ENCODE results near the gene AGPS.
"Not testable (repeated sequence)": the region's sequence is repeated elsewhere in the genome, so short reads cannot be mapped to it uniquely, and the experiment has no call there.

Gene AGPS

DNA sequence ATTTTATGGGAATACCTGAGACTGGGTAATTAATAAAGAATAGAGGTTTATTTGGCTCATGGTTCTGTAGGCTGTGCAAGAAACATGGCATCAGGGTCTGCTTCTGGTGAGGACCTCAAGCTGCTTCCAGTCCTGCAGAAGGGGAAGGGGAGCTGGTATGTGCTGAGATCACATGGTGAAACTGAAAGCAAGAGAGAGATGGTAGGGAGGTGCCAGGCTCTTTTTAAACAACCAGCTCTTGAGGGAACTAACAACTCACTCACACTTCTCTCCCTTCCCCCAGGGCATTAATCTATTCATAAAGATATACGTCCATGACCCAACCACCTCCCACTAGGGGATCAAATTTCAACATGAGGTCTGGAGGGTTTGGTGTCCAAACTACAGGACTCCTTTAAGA, 40.1 kb downstream of the AGPS start:
- no peak for DNase-seq (ENCODE audit: low read depth)
- H3K4me3 ChIP-seq (ENCODE audit: low read depth, low read length): no peak overlapping the region
- TF ChIP-seq, protein P1, sequence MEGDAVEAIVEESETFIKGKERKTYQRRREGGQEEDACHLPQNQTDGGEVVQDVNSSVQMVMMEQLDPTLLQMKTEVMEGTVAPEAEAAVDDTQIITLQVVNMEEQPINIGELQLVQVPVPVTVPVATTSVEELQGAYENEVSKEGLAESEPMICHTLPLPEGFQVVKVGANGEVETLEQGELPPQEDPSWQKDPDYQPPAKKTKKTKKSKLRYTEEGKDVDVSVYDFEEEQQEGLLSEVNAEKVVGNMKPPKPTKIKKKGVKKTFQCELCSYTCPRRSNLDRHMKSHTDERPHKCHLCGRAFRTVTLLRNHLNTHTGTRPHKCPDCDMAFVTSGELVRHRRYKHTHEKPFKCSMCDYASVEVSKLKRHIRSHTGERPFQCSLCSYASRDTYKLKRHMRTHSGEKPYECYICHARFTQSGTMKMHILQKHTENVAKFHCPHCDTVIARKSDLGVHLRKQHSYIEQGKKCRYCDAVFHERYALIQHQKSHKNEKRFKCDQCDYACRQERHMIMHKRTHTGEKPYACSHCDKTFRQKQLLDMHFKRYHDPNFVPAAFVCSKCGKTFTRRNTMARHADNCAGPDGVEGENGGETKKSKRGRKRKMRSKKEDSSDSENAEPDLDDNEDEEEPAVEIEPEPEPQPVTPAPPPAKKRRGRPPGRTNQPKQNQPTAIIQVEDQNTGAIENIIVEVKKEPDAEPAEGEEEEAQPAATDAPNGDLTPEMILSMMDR (IDR thresholded peaks at IDR 0.05; ENCODE audit: control insufficient read depth, extremely low read depth, insufficient read depth): no peak

DNA sequence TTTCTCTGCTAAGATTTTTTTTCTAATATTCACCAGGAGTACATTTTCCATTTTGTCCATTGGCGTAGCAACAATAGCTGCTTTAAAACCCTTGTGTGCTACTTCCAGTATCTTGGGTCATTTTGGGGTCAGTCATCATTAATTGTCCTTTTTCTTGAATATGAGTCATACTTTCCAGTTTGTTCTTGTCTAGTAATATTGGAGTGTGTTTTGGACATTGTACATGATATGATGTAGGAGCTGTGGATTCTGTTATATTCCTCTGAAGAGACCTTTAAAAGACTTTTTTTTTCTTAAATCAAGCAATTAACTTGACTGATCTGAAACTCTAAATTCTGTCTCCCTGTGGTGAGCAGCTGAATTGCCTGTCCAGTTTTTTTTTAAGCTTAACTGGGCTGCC, 40.8 kb downstream of the AGPS start:
- TF ChIP-seq, protein P1 (IDR thresholded peaks at IDR 0.05; ENCODE audit: control insufficient read depth, extremely low read depth, insufficient read depth): no peak
- H3K4me3 ChIP-seq (ENCODE audit: low read depth, low read length): no peak overlapping the region
- no peak for DNase-seq (ENCODE audit: low read depth)

DNA sequence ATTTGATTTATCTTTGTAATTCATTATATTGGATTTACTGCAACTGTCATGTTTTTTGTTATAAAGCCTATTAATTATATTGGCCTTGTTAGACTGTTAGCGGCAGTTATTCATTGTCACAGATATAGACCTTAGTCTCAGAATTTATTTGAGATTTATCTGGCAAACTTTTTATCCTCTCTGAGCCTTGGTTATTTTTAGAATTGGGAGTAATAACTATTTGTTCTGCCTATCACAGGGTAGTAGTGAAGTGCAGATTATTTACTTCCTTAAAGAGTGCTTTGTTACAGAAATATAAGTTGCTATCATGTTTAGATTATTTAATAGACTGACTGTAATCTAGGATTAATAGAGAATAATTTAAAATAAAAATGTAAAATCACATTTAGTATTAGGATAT, 41.9 kb downstream of the AGPS start:
- DNase-seq (ENCODE audit: low read depth): no peak
- H3K4me3 ChIP-seq (ENCODE audit: low read depth, low read length): no peak overlapping the region
- TF ChIP-seq, protein P1 (IDR thresholded peaks at IDR 0.05; ENCODE audit: control insufficient read depth, extremely low read depth, insufficient read depth): no peak

DNA sequence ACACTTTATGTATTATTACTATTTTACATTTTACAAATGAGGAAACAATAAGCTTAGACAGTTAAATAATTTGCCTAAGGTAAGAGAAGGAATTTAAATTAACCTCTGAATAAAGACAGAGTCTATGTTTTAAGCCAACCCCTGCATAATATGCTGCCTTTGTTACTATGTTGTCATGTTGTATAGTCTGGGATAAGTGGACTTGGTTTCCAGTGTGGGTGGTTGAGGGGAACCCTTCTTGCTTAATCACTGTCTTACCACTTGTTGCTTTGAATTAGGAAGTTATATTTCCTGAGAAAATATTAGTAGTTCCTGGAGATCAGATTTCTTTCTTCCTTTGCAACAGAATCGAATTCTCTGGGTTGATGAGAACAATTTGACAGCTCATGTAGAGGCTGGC, 52.6 kb downstream of the AGPS start:
- no peak for DNase-seq (ENCODE audit: low read depth)
- TF ChIP-seq, protein P1 (IDR thresholded peaks at IDR 0.05; ENCODE audit: control insufficient read depth, extremely low read depth, insufficient read depth): no peak
- H3K4me3 ChIP-seq (ENCODE audit: low read depth, low read length): no peak overlapping the region

DNA sequence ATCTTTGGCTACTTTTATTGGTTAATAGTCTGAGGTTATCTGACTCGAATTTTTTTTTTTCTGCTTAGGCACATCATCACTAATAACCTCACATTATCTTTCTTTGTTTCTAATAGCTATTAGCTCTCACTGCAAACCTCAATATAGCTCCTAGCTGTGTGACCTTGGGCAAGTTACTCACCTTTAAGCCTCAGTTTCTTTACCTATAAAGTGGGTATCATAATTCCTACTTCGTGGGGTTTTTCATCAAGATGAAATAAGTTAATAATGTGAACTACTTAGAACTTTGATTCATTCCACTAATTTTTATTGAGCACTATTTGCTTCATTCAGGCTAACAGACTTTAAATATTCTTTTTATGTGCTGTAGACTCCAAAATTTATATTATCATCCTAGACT, 55.5 kb downstream of the AGPS start:
- H3K4me3 ChIP-seq (ENCODE audit: low read depth, low read length): no peak overlapping the region
- TF ChIP-seq, protein P1 (IDR thresholded peaks at IDR 0.05; ENCODE audit: control insufficient read depth, extremely low read depth, insufficient read depth): no peak
- DNase-seq (ENCODE audit: low read depth): no peak

DNA sequence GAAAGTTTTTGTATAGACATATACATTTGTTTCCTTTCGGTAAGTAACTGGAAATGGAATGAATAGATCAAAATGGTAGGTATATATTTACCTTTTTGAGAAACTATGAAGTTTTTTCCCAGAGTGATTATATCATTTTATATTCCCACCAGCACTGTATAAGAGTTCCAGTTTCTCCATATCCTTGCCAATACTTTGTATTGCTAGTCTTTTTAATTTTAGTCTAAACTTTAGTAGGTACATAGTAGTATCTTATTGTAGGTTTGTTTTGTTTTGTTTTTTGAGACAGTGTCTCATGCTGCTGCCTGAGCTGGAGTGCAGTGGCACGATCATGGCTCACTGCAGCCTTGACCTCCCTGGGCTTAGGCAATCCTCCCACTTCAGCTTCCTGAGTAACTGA, 56.6 kb downstream of the AGPS start:
- no peak overlapping the region for H3K4me3 ChIP-seq (ENCODE audit: low read depth, low read length)
- DNase-seq (ENCODE audit: low read depth): no peak
- TF ChIP-seq, protein P1 (IDR thresholded peaks at IDR 0.05; ENCODE audit: control insufficient read depth, extremely low read depth, insufficient read depth): no peak

DNA sequence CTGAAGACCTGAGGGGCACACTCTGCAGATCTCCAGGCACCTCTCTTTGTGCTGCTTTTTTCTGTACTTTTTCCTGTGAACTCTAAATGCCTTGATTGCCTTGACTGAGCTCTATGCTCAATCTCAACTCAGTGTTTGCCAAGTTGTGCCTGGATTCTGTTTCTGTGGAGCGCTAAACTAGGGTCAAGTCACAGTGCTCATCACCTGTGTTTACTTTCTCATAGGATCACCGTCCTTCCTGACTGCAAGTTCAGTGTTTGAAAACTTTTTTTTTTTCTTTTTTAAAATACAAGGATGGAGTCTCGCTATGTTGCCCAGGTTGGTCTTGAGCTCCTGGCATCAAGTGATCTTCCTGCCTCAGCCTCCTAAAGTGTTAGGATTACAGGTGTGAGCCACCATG, 62.6 kb downstream of the AGPS start:
- H3K4me3 ChIP-seq (ENCODE audit: low read depth, low read length): no peak overlapping the region
- TF ChIP-seq, protein P1 (IDR thresholded peaks at IDR 0.05; ENCODE audit: control insufficient read depth, extremely low read depth, insufficient read depth): no peak
- no peak for DNase-seq (ENCODE audit: low read depth)

DNA sequence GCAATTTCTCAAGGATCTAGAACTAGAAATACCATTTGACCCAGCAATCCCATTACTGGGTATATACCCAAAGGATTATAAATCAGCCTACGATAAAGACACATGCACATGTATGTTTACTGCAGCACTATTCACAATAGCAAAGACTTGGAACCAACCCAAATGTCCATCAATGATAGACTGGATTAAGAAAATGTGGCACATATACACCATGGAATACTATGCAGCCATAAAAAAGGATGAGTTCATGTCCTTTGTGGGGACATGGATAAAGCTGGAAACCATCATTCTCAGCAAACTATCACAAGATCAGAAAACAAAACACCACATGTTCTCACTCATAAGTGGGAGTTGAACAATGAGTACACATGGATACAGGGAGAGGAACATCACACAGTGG, 67.2 kb downstream of the AGPS start:
- not testable (repeated sequence) for DNase-seq (ENCODE audit: low read depth); H3K4me3 ChIP-seq (ENCODE audit: low read depth, low read length)
